GDM1 (cell line): ENCODE data around the gene MBOAT7.
"Not testable (repeated sequence)": the region's sequence is repeated elsewhere in the genome, so short reads cannot be mapped to it uniquely, and the experiment has no call there.

Experiments
- DNase-seq: peaks from one replicate; lab custom pipeline; 2025; lab: John Stamatoyannopoulos, UW

The MBOAT7 gene

DNA sequence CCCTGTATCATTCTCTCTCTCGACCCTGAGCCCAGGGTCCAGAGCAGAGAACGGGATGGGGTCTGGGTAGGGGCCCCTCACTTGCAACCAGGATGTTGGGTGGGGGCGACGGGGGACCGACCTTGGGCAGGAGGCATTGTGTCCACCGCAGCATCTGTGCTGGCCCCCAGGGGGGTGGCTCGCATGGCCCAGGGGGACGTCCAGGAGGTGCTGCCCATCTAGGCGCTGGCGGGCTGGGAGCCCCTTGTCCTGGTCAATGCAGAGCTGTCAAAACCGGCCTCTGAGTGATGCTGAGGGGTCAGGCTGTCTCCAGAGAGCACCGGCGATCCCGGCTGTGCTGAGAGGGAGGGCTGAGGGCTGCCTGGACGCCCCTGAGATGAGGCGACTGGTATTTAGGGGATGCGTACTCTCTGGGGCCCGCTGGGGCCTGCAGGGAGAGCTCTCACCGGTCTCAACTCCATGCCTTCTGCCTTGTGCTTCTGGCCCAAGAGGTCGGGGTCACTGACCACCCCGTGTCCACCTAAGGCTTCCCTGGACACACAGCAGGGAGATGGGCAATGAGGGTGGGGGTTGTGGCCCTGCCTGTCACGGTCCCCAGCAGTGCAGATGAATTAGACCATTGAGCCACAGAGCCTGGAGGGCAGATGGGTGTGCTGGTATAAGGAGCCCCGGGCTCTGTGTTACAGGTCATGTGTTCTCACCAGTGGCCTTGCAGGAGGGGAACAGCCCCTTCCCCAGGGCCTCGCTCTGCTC is 19.9 kb upstream of the MBOAT7 start:
- DNase-seq, result no peak

DNA sequence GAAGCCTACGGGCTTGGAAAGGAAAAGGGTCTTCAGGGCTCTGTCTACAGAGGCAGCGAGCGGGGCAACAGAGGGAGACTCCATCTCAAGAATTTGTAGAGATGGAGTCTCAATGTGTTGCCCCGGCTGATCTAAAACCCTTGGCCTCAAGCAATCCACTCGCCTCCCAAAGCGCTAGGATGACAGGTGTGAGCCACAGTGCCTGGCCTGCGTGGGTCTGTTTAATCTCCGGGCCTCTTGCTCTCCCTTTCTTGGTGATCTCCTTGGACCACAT is 19.3 kb upstream of the MBOAT7 start:
- DNase-seq, result no peak

DNA sequence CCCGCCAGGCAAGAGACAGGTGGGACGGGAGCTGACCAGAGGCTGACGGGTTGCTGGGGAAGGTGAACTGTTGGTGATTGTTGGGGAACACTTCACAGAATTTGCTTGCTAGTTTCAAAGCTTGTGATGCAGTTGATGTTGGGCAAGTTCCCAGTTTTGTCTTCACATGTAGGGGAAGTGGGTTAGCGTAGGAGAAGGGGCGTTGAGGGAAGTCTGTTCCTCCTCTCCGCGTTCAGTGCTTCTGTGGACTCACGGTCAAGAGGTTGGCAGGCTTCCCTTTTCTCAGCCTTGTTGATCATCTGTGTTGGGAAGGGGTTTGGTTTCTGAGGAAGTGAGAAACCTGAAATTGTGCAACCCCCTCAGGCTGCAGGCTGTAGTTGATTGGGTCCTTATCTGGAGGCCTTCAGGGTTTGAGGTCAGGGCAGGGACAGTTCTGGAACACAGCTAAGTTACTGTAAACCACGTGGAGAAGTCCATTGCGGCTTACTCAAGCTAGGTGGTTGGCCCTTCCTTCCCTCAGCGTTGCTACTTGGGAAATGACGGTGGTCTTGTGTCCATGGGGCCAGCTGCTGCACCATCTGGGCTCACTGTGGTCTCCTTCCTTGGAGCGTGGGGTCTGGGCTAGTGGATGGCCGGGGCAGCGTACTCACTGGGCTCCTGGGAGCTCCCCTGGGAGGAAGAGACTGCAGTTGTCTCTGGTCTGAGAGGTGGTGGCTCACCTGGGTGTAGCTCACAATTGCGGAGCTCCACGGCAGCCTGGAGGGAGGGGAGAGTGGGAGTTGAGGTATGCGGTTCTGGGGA is 18.8 kb upstream of the MBOAT7 start:
- peak; percentile 97 for DNase-seq

DNA sequence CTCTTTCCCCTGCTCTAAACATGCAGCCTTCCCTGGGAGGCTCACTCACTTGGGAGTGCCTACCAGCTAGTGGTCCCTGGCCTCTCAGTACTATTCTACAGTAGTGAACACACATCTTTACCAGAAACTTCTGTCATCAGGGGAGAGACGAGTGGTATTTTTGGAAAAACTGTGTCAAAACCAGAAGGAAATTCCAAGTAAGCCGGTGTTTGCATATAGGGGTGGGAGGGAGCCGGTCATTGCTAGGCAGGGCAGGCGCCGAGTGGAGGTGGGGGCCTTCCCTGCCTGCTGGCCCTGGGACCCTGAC is 18.2 kb upstream of the MBOAT7 start:
- DNase-seq, result no peak

DNA sequence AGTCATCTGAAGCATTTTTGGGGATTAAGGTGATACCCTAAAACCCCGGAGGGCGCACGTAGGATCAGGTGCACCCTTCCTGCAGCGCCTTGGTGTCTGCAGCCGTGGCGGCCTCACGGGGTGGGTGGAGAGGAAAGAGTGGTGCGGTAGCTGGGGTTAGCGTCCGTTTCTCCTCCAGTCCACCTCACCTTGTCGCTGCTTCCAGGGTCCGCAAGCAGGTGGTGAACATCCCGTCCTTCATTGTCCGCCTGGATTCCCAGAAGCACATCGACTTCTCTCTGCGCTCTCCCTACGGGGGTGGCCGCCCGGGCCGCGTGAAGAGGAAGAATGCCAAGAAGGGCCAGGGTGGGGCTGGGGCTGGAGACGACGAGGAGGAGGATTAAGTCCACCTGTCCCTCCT is 17.8 kb upstream of the MBOAT7 start:
- not testable (repeated sequence) for DNase-seq

DNA sequence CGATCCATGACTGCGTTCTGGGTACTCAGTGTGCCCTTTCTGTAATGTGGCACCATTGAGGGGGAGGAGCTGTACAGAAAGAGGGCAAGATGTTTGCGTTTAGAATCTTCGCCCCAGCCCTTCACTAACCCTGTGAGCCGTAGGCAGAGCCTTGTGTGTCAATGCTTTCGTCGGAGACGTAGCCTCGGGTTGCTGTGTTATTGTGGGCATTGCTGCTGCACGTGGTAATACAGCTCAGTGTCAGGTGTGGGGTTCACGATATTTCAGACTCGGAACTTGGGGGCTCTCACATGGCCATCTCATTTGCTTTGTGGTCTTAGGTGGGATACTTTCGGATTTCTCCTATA is 17.4 kb upstream of the MBOAT7 start:
- DNase-seq, result no peak

DNA sequence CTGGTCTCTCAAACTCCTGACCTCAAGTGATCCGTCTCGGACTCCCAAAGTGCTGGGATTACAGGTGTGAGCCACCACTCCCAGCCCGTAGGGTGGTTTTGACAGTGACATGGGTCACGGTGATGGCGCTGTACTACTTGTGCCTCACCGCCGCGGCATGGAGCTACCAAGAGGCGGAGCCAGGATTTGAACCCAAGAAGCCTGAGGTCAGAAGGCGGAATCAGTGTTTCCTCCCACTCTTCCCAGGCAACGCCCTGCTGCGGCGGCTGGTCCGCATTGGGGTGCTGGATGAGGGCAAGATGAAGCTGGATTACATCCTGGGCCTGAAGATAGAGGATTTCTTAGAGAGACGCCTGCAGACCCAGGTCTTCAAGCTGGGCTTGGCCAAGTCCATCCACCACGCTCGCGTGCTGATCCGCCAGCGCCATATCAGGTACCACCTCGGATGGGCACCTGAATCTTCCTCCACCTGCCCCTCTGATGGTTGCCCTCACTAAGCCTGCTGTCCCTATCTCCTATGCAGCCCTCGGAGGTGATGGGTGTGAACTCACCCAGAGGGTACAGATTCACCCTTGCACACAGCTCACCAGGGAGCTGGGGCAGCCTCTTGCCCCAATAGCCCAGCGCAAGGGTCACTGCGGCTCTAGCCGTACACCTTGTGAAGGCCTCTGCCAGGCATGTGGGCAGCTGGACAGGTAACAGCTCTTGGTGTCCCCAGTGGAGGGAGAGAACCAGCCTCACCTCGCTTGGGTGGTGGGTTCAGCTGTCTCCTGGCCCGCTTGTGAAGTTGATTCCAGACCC is 16.9 kb upstream of the MBOAT7 start:
- DNase-seq, result no peak

DNA sequence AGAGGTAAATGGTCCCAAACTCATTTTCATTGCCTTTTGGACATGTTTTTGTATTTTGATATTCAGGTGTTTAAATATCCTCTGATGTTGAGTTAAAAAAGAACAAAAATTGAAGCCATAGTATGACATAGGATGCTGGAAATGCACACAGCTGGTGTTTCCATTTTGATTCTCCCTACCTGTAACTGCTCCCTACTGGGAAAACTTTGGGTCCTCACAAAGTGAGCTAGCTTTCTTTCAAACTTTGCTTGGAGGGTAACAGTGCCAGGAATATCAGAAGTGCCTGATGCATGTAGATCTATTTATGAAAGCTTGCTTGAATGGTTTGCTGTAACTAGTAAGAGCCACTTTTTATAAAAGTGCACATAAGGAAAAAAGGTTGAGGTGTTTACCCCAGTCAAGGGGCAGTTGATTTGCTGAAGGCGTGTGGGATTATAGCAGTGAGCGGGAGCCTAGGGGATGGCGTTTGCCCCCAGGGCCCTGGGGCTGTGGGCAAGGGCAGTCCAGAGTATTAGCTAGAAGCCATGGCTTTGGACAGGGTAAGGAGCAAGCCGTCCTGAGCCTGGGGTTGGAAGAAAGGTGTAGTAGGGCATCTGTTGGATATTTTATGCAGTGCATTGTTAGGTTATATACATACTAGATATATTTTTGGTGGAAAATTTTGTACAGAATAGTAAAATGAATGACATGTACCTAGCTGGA is 15.5 kb upstream of the MBOAT7 start:
- no peak for DNase-seq

DNA sequence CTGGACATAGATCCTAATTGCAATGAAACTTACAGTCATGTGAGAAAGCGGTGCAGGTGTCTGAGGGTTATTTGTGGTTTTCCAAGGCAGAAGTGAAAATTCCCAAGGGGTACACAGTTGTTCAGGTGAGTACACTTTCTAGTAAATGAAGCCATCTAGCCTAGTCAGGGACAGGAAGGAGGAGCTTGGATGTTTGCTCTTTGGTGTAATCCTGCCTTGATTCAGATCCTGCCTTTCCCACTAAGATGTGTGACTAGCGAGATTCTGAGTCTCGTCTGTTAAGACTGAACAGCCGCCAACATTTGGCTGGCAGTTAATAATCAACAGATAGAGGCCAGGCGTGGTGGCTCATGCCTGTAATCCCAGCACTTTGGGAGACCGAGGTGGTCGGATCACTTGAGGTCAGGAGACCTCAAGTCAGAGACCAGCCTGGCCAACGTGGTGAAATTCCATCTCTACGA is 13.8 kb upstream of the MBOAT7 start:
- no peak for DNase-seq

DNA sequence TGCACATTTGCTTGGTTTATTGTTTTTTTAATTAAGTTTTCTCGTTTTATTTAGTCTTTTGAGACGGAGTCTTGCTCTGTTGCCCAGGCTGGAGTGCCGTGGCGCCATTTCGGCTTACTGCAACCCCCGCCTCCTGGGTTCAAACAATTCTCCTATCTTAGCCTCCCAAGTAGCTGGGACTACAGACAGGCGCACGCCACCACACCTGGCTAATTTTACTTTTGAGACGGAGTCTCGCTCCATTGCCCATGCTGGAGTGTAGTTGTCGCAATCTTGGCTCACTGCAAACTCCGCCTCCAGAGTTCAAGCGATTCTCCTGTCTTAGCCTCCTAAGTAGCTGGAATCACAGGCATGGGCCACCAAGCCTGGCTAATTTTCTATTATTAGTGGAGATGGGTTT is 12.6 kb upstream of the MBOAT7 start:
- DNase-seq, result no peak

DNA sequence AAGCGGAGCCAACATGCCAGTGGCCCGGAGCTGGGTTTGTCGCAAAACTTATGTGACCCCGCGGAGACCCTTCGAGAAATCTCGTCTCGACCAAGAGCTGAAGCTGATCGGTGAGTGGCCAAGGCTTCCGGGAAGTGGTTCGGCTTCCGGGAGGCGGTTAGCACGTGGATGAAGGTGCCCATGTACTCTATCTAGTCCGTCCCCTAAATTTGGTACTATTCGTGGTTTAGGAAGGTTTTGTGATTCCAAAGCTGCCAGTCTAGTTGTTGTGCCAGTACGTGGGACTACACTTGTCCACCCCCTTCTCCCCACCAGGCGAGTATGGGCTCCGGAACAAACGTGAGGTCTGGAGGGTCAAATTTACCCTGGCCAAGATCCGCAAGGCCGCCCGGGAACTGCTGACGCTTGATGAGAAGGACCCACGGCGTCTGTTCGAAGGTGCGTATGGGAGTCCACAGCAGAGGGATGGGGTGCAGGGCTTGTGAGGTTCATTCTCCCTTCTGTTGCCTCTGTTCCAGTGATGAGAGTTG is 11.9 kb upstream of the MBOAT7 start:
- DNase-seq, result no peak

DNA sequence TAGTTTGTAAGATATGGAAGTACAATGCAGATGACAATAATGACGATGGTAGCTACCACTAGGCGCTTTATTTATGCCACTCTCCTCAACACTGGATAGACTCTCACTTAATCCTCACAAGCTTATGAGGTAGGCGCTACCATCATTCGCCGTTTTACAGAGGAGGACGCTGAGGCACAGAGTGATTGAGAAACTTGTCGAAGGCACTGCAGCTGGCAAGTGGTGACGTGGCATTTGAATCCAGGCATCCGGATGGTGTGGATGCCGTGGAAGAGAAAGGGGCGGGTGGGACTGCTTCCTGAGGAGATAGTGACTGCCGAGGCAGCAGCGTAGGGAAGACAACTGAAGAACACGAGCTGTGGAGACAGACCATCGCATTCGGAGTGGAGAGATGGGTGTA is 10.0 kb upstream of the MBOAT7 start:
- no peak for DNase-seq

DNA sequence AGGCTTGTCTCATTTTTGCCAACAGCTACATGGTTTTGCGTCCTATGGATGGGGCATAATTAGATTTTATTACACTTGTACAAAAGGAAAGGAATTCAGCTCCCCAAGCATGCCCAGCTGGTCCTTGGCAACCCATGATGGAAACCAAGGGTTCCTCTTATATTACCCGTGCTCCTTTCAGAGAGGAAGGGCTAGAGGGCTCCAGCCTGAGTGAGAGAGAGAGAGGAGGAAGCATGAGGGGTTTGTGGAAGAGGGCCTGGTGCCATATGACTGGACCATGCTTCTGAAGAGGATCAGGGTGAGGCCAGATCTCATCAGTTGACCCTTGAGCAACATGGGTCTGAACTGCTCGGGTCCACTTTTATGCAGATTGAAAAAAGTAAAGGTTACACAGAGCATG is 7.7 kb upstream of the MBOAT7 start:
- DNase-seq, result no peak

DNA sequence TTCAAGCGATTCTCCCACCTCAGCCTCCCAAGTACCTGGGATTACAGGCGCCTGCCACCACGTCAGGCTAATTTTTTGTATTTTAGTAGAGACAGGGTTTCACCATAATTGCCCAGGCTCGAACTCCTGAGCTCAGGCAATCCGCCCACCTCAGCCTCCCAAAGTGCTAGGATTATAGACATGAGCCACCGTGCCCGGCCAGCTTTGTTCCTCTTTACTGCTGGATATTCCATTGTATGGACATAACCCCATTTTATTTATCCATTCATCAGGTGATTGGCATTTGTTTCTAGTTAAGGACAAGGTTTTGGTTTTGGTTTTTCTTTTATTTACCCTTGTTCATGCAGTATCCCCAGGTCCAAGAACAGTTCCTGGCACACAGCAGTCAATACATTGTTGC is 7.2 kb upstream of the MBOAT7 start:
- no peak for DNase-seq

DNA sequence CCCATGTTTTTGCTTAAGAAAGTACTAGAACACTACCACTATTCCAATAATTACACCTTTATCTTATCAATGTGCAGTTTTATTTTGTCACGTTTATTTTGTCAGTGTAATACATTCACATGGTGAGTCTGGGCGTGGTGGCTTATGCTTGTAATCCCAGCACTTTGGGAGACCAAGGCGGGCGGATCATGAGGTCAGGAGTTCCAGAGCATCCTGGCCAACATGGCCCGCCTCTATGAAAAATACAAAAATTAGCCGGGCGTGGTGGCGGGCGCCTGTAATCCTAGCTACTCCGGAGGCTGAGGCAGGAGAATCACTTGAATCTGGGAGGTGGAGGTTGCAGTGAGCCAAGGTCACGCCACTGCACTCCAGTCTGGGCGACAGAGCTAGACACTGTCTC is 5.1 kb upstream of the MBOAT7 start:
- not testable (repeated sequence) for DNase-seq

DNA sequence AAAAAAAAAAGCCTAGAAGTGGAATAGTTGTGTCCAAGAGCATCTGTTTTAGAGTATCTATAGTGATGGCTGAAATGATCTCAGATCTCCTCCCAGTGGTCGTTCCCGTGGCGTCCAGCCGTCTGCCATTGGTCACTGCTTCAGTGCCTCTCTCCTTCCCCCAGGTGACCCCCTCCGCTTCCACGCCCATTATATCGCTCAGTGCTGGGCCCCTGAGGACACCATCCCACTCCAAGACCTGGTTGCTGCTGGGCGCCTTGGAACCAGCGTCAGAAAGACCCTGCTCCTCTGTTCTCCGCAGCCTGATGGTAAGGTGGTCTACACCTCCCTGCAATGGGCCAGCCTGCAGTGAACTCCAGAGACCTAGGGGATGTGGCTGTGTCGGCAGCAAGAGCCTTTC is 3.6 kb upstream of the MBOAT7 start:
- DNase-seq, result no peak

DNA sequence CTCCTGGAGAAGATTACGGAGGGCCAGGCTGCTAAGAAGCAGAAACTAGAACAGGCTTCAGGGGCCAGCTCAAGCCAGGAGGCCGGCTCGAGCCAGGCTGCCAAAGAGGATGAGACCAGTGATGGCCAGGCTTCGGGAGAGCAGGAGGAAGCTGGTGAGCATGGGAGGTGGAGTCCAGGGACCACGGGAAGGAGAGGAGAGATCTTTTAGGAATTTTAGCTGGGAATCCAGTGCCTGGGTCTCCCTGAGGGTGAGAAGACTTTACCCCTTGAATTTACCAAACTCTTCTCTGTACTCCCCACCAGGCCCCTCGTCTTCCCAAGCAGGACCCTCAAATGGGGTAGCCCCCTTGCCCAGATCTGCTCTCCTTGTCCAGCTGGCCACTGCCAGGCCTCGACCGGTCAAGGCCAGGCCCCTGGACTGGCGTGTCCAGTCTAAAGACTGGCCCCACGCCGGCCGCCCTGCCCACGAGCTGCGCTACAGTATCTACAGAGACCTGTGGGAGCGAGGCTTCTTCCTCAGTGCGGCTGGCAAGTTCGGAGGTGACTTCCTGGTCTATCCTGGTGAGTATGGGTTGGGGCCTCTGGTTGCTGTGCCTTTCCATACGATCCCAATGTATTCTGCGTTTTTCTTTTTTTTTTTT is 2.6 kb upstream of the MBOAT7 start:
- DNase-seq, result no peak

DNA sequence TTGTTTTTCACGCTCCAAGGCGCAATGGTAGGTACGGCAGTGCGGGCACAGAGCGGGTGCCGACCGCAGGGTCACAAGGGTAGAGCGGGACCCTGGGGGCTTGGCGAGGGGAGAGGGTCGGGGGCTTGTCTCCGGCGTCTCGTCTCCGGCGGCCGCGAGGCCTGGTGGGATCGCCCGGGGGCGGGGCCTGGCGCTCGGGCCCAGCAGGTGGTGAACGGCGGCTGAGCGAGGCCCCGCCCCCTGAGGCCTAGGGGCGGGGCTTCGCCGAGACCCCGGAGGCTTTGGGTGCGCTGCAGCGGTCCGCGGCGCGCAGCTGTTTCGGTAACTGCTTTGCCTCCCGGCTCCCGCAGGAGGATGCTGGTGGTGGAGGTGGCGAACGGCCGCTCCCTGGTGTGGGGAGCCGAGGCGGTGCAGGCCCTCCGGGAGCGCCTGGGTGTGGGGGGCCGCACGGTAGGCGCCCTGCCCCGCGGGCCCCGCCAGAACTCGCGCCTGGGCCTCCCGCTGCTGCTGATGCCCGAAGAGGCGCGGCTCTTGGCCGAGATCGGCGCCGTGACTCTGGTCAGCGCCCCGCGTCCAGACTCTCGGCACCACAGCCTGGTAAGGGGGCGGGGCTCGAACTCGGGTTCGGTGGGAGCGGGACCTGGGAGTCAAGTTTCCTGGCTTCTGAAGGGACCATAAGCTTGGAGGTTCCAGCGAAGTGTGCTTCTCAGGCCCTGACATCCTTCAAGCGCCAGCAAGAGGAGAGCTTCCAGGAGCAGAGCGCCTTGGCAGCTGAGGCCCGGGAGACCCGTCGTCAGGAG is 1.8 kb upstream of the MBOAT7 start, which contains the start of gene TSEN34:
TSEN34 (plus strand) TSS at position 298 of the 800 bp plus-strand sequence; CDS start at position 355, 57 bp downstream.
- peak; percentile 88 for DNase-seq

DNA sequence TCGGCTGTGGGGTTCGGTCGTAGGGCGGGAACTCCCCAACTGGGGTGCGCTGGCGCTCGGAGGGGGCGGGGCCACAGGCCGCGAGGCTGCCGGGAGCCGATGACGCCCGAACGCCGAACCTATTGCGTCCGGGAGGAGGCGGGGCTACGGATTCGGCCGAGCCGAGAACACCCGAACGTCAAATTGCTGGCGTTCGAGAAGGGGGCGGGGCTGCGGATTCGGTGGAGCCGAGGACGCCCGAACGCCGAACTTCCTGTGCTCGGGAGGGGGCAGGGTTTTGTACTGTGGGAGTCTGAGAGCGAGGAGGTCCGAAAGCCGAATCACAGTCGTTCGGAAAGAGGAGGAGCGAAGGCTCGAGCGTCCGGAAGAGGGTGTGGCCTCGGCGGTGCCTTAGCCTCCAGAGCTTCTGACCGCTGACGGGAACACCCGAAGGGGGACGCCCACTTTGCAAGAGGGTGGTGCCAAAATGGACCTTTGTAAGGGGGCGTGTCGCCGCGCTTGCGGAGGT is 1.2 kb upstream of the MBOAT7 start:
- peak; percentile 99 for DNase-seq

DNA sequence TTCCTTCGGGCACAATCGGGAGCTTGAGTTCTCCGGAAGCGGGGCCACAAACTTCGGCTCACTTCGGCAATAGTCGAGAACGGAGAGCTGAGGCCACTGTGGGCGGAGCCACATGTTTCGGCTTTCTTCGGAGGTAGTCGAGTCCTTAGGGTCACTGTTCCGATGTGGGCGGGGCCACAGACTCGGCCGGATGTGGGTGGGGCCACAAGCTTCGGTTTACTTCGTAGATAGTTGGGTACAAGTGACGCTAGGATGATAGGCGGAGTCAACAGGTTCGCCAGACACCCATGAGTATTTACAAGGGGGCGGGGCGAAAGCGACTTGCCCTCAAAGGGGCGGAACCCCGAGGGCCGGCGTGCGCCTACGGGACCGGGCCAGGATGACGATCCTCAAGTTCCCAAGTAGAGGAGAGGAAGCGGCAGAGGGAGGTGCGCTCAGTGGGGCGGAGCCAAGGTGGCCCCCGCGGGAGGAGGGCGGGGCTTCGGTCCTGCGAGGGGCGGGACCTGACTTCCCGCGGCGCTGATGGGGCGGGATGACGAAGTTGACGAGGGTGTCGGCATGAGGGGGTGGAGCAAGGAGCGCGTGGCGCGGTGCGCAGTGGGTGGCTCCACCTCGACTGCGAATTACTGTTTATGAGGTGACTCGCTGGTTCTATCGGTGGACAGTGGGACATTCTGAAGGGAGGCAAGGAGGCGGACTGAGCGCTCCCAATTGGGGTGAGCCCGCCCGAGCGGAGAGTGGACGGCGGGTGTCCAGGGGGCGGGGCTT is 539 bp upstream of the MBOAT7 start:
- peak; percentile 100 for DNase-seq
